DOHH2 (cell line): ENCODE data around the gene ARMC9.

Source experiments
- H3F3A ChIP-seq: fragments of 200-600 bp; sonication (generic), shearing (Covaris generic); 2 replicates; pipeline ENCODE4 v1.6.0; 2016; ENCODE audit warnings: antibody characterized with exemption, mild to moderate bottlenecking; ENCODE audit not compliant: control insufficient read depth, insufficient read depth
- H3K27ac ChIP-seq: fragments of 200-600 bp; sonication (generic); 2 replicates; pipeline ENCODE4 v1.5.1; 2014; ENCODE audit warnings: low read depth, mild to moderate bottlenecking, low read length, moderate library complexity
- H3K27me3 ChIP-seq: fragments of 200-600 bp; sonication (generic); 2 replicates; pipeline ENCODE4 v1.6.1; 2014; ENCODE audit warnings: mild to moderate bottlenecking, low read length, mixed read lengths; ENCODE audit not compliant: control insufficient read depth
- H3K36me3 ChIP-seq: fragments of 200-600 bp; sonication (generic); 2 replicates; pipeline ENCODE4 v1.6.1; 2014; ENCODE audit warnings: mild to moderate bottlenecking, low read length, moderate library complexity, mixed read lengths; ENCODE audit not compliant: control insufficient read depth
- H3K4me1 ChIP-seq: fragments of 200-600 bp; sonication (generic); 2 replicates; pipeline ENCODE4 v1.6.1; 2014; ENCODE audit warnings: mild to moderate bottlenecking, low read length, mixed read lengths; ENCODE audit not compliant: control insufficient read depth
- H3K4me2 ChIP-seq: fragments of 200-600 bp; sonication (generic); 2 replicates; pipeline ENCODE4 v1.6.0; 2014; ENCODE audit warnings: mild to moderate bottlenecking, low read length, moderate library complexity
- H3K4me3 ChIP-seq: fragments of 200-600 bp; sonication (generic); 2 replicates; pipeline ENCODE4 v1.5.1; 2014; ENCODE audit warnings: mild to moderate bottlenecking, low read length, mixed read lengths
- H3K79me2 ChIP-seq: fragments of 200-600 bp; sonication (generic); 2 replicates; pipeline ENCODE4 v1.6.1; 2014; ENCODE audit warnings: mild to moderate bottlenecking, low read length, mixed read lengths; ENCODE audit not compliant: control insufficient read depth
- H3K9me2 ChIP-seq: fragments of 200-600 bp; sonication (generic); replicated peaks from 2 replicates; pipeline ENCODE4 v1.6.1; 2014; ENCODE audit warnings: mild to moderate bottlenecking, low read length, mixed read lengths; ENCODE audit not compliant: control insufficient read depth
- H3K9me3 ChIP-seq: fragments of 200-600 bp; sonication (generic); 2 replicates; pipeline ENCODE4 v1.6.1; 2014; ENCODE audit warnings: antibody characterized with exemption, low read length, mixed read lengths; ENCODE audit not compliant: control insufficient read depth, insufficient read depth
- H4K20me1 ChIP-seq: fragments of 200-600 bp; sonication (generic); 2 replicates; pipeline ENCODE4 v1.6.0; 2014; ENCODE audit warnings: low read depth, mild to moderate bottlenecking, antibody characterized with exemption, low read length, moderate library complexity; ENCODE audit not compliant: control insufficient read depth, insufficient read depth
- EZH2phosphoT487 ChIP-seq: fragments of 200-600 bp; sonication (generic); IDR thresholded peaks from 2 replicates; pipeline ENCODE4 v1.6.1; 2017; ENCODE audit warnings: borderline replicate concordance, mild to moderate bottlenecking, antibody characterized with exemption, low read length, moderate library complexity, mixed read lengths
- TF ChIP-seq, protein P1 (sequence below): fragments of 200-600 bp; sonication (generic); IDR thresholded peaks from one replicate; pipeline ENCODE4 v1.5.1; 2014; ENCODE audit warnings: antibody characterized with exemption, mild to moderate bottlenecking, low read depth, low read length; ENCODE audit not compliant: poor library complexity, severe bottlenecking

The ARMC9 gene

DNA sequence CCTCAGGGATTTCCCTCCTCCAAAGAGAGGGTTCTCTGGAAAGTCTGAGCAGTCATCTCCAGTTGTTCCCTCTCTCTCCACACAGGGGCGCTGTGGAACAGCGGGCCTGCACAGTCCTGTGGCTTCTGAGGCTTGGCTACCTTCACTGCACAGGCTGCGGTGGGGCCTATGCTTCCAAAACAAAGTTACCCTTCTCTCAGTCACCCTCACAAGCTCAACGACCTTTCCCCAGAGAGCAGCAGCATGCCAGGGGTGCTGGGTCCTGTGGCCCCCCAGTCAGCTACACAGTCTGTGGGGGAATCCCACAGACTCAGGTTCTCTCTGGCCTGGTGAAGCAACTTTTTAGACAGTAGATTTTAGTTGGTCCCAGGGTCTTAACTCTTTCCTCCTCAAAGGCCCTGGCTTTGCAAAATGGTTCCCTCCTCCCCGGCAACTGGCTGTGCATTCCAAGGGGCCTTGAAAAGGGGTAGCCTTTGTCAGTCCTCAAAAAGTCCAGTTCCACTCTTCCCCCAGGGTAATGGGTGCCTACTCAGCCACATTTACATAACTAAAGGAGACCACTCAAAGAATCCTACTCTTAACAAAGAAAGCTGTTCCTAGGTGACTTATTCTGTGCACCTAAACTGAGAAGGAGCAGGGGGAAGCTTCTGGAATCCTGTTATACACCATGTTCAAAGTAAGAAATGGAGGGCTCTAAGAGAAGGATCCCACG lies 212.0 kb downstream of the ARMC9 start:
- Histone ChIP-seq H3K4me2 (no peak overlapping the region), H3K9me2 (no peaks in the 10 kb centered on the region), H3K79me2 (no peaks in the 10 kb centered on the region), H3K27me3 (peaks cover 5% of the 10 kb centered on the region; the same call in 1 of the 2 replicates), H3K4me3 (no peak overlapping the region), H3K4me1 (peaks cover 26% of the 10 kb centered on the region), H3F3A (no peaks in the 10 kb centered on the region), H4K20me1 (no peaks in the 10 kb centered on the region), H3K27ac (no peak overlapping the region), H3K9me3 (peaks cover 10% of the 10 kb centered on the region), H3K36me3 (no peaks in the 10 kb centered on the region)
- TF ChIP-seq, protein P1, sequence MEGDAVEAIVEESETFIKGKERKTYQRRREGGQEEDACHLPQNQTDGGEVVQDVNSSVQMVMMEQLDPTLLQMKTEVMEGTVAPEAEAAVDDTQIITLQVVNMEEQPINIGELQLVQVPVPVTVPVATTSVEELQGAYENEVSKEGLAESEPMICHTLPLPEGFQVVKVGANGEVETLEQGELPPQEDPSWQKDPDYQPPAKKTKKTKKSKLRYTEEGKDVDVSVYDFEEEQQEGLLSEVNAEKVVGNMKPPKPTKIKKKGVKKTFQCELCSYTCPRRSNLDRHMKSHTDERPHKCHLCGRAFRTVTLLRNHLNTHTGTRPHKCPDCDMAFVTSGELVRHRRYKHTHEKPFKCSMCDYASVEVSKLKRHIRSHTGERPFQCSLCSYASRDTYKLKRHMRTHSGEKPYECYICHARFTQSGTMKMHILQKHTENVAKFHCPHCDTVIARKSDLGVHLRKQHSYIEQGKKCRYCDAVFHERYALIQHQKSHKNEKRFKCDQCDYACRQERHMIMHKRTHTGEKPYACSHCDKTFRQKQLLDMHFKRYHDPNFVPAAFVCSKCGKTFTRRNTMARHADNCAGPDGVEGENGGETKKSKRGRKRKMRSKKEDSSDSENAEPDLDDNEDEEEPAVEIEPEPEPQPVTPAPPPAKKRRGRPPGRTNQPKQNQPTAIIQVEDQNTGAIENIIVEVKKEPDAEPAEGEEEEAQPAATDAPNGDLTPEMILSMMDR: peak; percentile 63
- TF ChIP-seq EZH2phosphoT487: no peak

DNA sequence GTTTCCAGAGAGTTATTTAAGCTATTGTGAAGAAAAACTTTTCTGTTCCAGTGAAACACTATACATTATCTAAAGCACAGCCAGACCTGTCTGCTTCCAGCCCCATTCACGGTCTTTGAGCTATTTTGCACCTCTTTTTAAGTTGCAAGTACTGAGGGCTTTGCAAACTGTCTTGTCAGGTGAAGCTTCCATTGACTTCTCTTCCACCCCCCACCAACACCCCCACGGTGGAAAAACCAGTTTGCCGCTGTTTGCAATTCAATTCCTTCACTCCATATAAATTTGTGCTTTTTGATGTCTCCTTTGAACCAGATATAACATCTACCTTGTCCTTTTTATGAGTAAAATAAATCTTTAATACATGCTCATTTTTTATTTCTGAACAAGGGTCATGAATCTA lies 212.8 kb downstream of the ARMC9 start:
- no peak overlapping the region for H3K4me3 ChIP-seq
- H3K9me3 ChIP-seq: peaks cover 10% of the 10 kb centered on the region
- no peaks in the 10 kb centered on the region for H3K79me2 ChIP-seq
- H3K36me3 ChIP-seq: no peaks in the 10 kb centered on the region
- H4K20me1 ChIP-seq: no peaks in the 10 kb centered on the region
- H3F3A ChIP-seq: no peaks in the 10 kb centered on the region
- peaks cover 5% of the 10 kb centered on the region; the same call in 1 of the 2 replicates for H3K27me3 ChIP-seq
- no peaks in the 10 kb centered on the region for H3K9me2 ChIP-seq
- peaks cover 19% of the 10 kb centered on the region for H3K4me1 ChIP-seq
- H3K27ac ChIP-seq: no peak overlapping the region
- H3K4me2 ChIP-seq: no peak overlapping the region
- TF ChIP-seq, protein P1: no peak
- TF ChIP-seq EZH2phosphoT487: no peak

DNA sequence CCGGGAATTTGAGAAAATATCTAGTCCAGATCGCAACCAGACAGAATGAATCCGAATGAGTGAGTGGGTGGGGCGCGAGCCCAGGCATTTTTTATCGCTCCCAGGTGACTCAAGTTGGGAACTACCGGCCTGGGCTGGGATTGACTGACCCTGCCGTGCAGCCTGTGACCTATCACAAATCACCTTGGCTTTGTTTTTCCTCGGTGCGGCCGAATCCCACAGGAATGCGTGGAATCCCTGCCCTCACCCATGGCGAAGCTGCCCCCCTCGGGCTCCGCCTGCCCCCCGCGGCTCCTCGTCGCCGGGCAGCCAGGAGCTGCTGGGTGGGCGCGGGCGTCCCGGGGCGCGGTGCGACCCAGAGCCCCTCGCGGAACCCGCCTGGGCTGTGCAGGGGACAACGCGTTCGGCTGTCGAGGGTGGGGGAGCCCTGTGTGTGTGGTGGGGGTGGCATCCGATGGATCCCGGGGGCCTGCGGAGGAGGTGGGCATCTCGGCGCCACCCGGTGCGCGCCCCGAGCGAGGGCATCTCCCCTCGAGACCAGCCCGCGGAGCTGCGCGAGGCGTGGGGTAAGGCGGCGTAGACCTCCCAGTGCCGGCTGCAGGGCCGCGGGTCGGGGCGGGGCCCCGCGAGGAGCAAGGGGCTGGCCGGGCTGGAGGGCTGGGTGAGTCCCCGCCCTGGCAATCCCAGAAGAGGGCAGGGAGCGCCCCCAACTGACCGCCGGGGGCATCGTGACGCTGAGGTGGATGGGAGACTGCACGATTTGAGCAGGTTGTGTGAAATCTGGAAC lies 213.6 kb downstream of the ARMC9 start:
- Histone ChIP-seq H3K27ac (no peak overlapping the region), H3K4me3 (peak overlapping the region; percentile 63)

More for the DNA sequence above, 213.6 kb downstream of the ARMC9 start:
- Histone ChIP-seq H3K4me1 (peaks cover 13% of the 10 kb centered on the region), H4K20me1 (no peaks in the 10 kb centered on the region), H3K9me2 (no peaks in the 10 kb centered on the region), H3K4me2 (peak overlapping the region; percentile 66), H3F3A (no peaks in the 10 kb centered on the region), H3K9me3 (peaks cover 10% of the 10 kb centered on the region), H3K36me3 (no peaks in the 10 kb centered on the region), H3K27me3 (peaks cover 5% of the 10 kb centered on the region; the same call in 1 of the 2 replicates), H3K79me2 (no peaks in the 10 kb centered on the region)
- no peak for TF ChIP-seq EZH2phosphoT487
- TF ChIP-seq, protein P1: peak; percentile 88
